ENCODE measurements around the gene SH2D6.
"Not testable (repeated sequence)": the region's sequence is repeated elsewhere in the genome, so short reads cannot be mapped to it uniquely, and the experiment has no call there.

Gene SH2D6

GRCh38 chr2:85472261-85472660, 53.7 kb downstream of the SH2D6 start:
- FAIRE-seq: no peak

GRCh38 chr2:85475799-85476490, 57.4 kb downstream of the SH2D6 start:
- no peak for FAIRE-seq

DNA sequence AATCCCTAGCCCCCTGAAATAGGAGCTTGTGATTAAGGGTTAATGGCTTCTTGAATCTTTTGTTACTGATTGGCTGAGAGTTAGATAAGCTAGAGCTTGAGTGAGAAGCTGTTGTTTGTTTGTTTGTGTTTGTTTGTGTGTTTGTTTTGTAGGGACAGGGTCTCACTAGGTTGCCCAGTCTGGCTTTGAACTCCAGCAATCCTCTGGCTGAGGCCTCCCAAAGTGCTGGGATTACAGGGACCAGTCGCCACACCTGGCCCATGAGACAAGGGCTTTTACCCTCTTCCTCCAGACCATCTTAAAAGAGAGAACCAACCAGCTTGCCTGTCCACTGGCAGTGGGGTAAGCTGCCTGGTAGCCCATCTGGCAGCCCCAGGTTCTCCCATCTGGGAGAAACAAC, 58.1 kb downstream of the SH2D6 start:
- FAIRE-seq: no peak

- FAIRE-seq: no peak
These were observed 59.4 kb downstream of the SH2D6 start for GRCh38 chr2:85477884-85478283.

DNA sequence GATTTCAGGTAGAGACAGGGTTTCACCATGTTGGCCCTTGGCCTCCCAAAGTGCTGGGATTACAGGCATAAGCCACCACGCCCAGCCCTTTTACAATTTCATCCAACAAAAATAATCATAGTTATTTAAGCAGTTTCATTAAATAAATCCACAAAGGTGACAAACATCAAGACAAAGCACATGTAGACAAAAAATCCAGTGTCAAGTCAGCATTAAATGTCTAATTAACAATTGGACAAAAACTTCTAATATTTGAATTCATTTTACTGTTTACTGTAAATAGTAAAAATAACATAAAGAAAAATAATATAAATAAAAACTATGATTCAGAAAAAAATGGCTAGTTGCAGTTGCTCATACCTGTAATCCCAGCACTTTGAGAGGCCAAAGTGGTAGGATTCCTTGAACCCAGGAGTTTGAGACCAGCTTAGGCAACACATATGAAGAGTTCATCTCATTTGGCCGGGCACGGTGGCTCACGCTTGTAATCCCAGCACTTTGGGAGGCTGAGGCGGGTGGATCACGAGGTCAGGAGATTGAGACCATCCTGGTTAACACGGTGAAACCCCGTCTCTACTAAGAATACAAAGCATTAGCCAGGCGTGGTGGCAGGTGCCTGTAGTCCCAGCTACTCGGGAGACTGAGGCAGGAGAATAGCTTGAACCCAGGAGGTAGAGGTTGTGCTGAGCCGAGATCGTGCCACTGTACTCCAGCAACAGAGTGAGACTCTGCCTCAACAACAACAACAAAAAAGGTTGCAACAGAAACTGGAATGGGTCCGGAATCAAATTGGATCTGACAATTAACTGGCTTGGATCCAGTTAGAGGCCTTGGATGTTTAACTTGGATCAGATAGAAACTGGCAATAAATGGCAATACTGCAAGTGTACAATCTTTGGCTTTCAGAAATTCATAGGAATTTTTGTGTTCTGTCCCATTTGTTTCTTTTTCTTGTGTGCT, 63.6 kb downstream of the SH2D6 start:
- FAIRE-seq: no peak

DNA sequence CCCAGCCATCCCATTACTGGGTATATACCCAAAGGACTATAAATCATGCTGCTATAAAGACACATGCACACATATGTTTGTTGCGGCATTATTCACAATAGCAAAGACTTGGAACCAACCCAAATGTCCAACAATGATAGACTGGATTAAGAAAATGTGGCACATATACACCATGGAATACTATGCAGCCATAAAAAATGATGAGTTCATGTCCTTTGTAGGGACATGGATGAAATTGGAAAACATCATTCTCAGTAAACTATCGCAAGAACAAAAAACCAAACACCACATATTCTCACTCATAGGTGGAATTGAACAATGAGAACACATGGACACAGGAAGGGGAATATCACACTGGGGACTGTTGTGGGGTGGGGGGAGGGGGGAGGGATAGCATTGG, 66.1 kb downstream of the SH2D6 start:
- not testable (repeated sequence) for FAIRE-seq

DNA sequence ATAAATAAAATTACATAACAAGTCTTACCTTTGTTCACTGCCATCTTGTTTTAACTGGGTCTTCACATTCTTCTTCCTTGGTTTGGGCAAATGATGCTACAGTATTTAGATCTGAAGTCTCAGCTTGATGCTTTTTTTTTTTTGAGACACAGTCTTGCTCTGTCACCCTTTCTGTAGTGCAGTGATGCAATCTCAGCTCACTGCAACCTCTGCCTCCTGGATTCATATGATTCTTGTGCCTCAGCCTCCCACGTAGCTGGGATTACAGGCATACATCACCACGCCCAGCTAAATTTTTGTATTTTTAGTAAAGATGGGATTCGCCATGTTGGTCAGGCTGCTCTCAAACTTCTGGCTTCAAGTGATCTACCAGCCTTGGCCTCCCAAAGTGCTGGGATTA, 67.3 kb downstream of the SH2D6 start:
- FAIRE-seq: no peak

Data from islet of Langerhans (tissue), 1 donor.